DOHH2 (cell line): Measurements from ENCODE around the gene ADGRA3.

Experiments
- H3F3A ChIP-seq: fragments of 200-600 bp; sonication (generic), shearing (Covaris generic); 2 replicates; pipeline ENCODE4 v1.6.0; 2016; ENCODE audit warnings: antibody characterized with exemption, mild to moderate bottlenecking; ENCODE audit not compliant: control insufficient read depth, insufficient read depth
- H3K27ac ChIP-seq: fragments of 200-600 bp; sonication (generic); 2 replicates; pipeline ENCODE4 v1.5.1; 2014; ENCODE audit warnings: low read depth, mild to moderate bottlenecking, low read length, moderate library complexity
- H3K27me3 ChIP-seq: fragments of 200-600 bp; sonication (generic); 2 replicates; pipeline ENCODE4 v1.6.1; 2014; ENCODE audit warnings: mild to moderate bottlenecking, low read length, mixed read lengths; ENCODE audit not compliant: control insufficient read depth
- H3K36me3 ChIP-seq: fragments of 200-600 bp; sonication (generic); 2 replicates; pipeline ENCODE4 v1.6.1; 2014; ENCODE audit warnings: mild to moderate bottlenecking, low read length, moderate library complexity, mixed read lengths; ENCODE audit not compliant: control insufficient read depth
- H3K4me1 ChIP-seq: fragments of 200-600 bp; sonication (generic); 2 replicates; pipeline ENCODE4 v1.6.1; 2014; ENCODE audit warnings: mild to moderate bottlenecking, low read length, mixed read lengths; ENCODE audit not compliant: control insufficient read depth
- H3K4me2 ChIP-seq: fragments of 200-600 bp; sonication (generic); 2 replicates; pipeline ENCODE4 v1.6.0; 2014; ENCODE audit warnings: mild to moderate bottlenecking, low read length, moderate library complexity
- H3K4me3 ChIP-seq: fragments of 200-600 bp; sonication (generic); 2 replicates; pipeline ENCODE4 v1.5.1; 2014; ENCODE audit warnings: mild to moderate bottlenecking, low read length, mixed read lengths
- H3K79me2 ChIP-seq: fragments of 200-600 bp; sonication (generic); 2 replicates; pipeline ENCODE4 v1.6.1; 2014; ENCODE audit warnings: mild to moderate bottlenecking, low read length, mixed read lengths; ENCODE audit not compliant: control insufficient read depth
- H3K9me2 ChIP-seq: fragments of 200-600 bp; sonication (generic); replicated peaks from 2 replicates; pipeline ENCODE4 v1.6.1; 2014; ENCODE audit warnings: mild to moderate bottlenecking, low read length, mixed read lengths; ENCODE audit not compliant: control insufficient read depth
- H3K9me3 ChIP-seq: fragments of 200-600 bp; sonication (generic); 2 replicates; pipeline ENCODE4 v1.6.1; 2014; ENCODE audit warnings: antibody characterized with exemption, low read length, mixed read lengths; ENCODE audit not compliant: control insufficient read depth, insufficient read depth
- H4K20me1 ChIP-seq: fragments of 200-600 bp; sonication (generic); 2 replicates; pipeline ENCODE4 v1.6.0; 2014; ENCODE audit warnings: low read depth, mild to moderate bottlenecking, antibody characterized with exemption, low read length, moderate library complexity; ENCODE audit not compliant: control insufficient read depth, insufficient read depth
- EZH2phosphoT487 ChIP-seq: fragments of 200-600 bp; sonication (generic); IDR thresholded peaks from 2 replicates; pipeline ENCODE4 v1.6.1; 2017; ENCODE audit warnings: borderline replicate concordance, mild to moderate bottlenecking, antibody characterized with exemption, low read length, moderate library complexity, mixed read lengths
- TF ChIP-seq, protein P1 (sequence below): fragments of 200-600 bp; sonication (generic); IDR thresholded peaks from one replicate; pipeline ENCODE4 v1.5.1; 2014; ENCODE audit warnings: antibody characterized with exemption, mild to moderate bottlenecking, low read depth, low read length; ENCODE audit not compliant: poor library complexity, severe bottlenecking

Gene ADGRA3

DNA sequence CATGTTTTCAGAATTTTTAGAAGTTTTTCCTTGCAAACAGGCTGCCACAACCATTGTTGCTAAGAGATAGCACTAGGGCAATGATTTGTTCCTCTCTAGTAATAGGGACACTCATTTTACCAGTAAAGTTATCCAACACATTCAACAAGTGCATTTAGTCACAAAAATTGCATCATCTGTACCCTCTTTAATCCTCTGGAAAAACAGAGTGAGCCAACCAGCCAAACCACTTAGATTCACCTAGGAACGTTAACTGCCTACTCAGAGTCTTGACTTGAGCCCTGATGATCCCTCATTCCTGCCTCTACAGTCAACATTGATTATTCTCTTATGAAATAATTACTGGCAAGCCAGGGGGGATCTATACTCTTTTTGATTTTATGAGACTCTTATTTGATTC is 17.0 kb upstream of the ADGRA3 start:
- no peaks in the 10 kb centered on the region for H3K9me2 ChIP-seq
- H3K27ac ChIP-seq, result no peak overlapping the region
- no peaks in the 10 kb centered on the region for H3K4me1 ChIP-seq
- H3K27me3 ChIP-seq, result no peaks in the 10 kb centered on the region
- H4K20me1 ChIP-seq, result no peaks in the 10 kb centered on the region
- no peaks in the 10 kb centered on the region for H3F3A ChIP-seq
- TF ChIP-seq EZH2phosphoT487, result no peak
- TF ChIP-seq, protein P1, sequence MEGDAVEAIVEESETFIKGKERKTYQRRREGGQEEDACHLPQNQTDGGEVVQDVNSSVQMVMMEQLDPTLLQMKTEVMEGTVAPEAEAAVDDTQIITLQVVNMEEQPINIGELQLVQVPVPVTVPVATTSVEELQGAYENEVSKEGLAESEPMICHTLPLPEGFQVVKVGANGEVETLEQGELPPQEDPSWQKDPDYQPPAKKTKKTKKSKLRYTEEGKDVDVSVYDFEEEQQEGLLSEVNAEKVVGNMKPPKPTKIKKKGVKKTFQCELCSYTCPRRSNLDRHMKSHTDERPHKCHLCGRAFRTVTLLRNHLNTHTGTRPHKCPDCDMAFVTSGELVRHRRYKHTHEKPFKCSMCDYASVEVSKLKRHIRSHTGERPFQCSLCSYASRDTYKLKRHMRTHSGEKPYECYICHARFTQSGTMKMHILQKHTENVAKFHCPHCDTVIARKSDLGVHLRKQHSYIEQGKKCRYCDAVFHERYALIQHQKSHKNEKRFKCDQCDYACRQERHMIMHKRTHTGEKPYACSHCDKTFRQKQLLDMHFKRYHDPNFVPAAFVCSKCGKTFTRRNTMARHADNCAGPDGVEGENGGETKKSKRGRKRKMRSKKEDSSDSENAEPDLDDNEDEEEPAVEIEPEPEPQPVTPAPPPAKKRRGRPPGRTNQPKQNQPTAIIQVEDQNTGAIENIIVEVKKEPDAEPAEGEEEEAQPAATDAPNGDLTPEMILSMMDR, result no peak
- no peak overlapping the region for H3K4me3 ChIP-seq
- no peaks in the 10 kb centered on the region for H3K36me3 ChIP-seq
- H3K79me2 ChIP-seq, result no peaks in the 10 kb centered on the region
- no peak overlapping the region for H3K4me2 ChIP-seq
- H3K9me3 ChIP-seq, result peaks cover 6% of the 10 kb centered on the region; the same call in 1 of the 2 replicates

DNA sequence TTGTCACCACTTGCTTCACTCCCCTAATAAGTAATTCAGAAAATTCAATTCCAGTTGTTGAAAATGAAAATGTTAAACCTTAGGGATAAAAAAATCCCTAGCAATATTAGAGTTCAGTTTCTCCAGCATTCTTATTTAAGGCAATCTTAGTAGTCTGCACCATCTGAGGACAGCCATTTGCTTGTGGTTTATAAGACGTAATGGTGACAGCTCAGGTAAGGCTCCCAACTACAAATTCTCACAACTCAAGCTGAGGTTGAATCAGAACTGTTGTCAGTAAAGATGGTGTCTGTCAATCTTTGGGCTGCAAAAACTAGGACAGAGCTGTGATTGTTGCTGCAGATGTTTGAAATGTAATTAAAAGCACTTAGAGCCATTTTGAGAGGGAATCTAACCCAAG is 16.3 kb upstream of the ADGRA3 start:
- Histone ChIP-seq H3K4me2 (no peak overlapping the region), H3K9me2 (no peaks in the 10 kb centered on the region), H3K27me3 (no peaks in the 10 kb centered on the region), H3K9me3 (peaks cover 6% of the 10 kb centered on the region; the same call in 1 of the 2 replicates), H3K36me3 (no peaks in the 10 kb centered on the region), H3F3A (no peaks in the 10 kb centered on the region), H3K4me3 (no peak overlapping the region), H4K20me1 (no peaks in the 10 kb centered on the region), H3K4me1 (no peaks in the 10 kb centered on the region), H3K27ac (no peak overlapping the region), H3K79me2 (no peaks in the 10 kb centered on the region)
- TF ChIP-seq, protein P1, result no peak
- TF ChIP-seq EZH2phosphoT487, result no peak

GRCh38 chr4:22531311-22532019 is 15.6 kb upstream of the ADGRA3 start:
- TF ChIP-seq, protein P1, result no peak
- TF ChIP-seq EZH2phosphoT487, result no peak
- peaks cover 6% of the 10 kb centered on the region; the same call in 1 of the 2 replicates for H3K9me3 ChIP-seq

More at GRCh38 chr4:22531311-22532019, 15.6 kb upstream of the ADGRA3 start:
- no peaks in the 10 kb centered on the region for H3K9me2 ChIP-seq
- no peak overlapping the region for H3K4me3 ChIP-seq
- no peaks in the 10 kb centered on the region for H3K79me2 ChIP-seq
- H3K36me3 ChIP-seq, result no peaks in the 10 kb centered on the region
- no peaks in the 10 kb centered on the region for H4K20me1 ChIP-seq
- no peaks in the 10 kb centered on the region for H3F3A ChIP-seq
- H3K27me3 ChIP-seq, result no peaks in the 10 kb centered on the region
- H3K27ac ChIP-seq, result no peak overlapping the region
- H3K4me2 ChIP-seq, result no peak overlapping the region
- no peaks in the 10 kb centered on the region for H3K4me1 ChIP-seq
